ENCODE results near the gene ASAH2.

DNA sequence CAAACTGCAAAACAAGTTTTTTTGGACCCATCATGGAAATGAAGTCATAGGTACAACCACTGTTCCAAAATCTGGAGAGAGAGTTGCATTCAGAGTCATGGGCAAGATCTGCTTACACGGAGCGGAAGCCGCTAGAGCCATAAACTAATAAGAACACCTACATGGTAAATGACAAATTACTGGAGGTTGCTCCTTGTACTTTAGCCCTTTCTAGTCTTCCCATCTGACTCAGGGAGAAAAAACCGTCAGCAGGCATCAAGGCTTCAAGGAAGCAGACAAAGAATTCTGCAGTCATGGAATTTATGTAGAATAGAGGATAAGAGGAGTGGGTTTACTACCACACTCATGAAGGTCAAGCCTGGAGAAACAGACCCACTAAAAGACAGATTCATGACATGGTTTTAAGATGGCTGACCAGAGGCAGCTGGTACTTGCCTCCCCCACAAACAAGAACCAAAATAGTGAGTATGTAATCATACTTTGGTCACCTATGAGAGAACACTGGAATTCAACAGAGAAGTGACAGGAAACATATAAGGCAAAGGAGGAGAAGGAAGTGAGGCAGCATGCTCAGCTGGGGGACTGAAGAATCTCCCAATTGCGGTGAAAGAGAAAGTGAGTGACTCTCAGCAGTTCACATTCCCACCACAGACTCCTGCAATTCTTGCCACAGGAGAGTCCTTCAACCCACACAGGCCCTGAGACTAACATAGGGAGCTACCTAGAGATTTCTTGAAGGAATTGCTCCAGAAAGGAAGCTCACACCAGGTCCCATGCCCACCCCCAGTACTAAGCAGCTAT is 42.4 kb upstream of the ASAH2 start:
- TF ChIP-seq, protein P1, sequence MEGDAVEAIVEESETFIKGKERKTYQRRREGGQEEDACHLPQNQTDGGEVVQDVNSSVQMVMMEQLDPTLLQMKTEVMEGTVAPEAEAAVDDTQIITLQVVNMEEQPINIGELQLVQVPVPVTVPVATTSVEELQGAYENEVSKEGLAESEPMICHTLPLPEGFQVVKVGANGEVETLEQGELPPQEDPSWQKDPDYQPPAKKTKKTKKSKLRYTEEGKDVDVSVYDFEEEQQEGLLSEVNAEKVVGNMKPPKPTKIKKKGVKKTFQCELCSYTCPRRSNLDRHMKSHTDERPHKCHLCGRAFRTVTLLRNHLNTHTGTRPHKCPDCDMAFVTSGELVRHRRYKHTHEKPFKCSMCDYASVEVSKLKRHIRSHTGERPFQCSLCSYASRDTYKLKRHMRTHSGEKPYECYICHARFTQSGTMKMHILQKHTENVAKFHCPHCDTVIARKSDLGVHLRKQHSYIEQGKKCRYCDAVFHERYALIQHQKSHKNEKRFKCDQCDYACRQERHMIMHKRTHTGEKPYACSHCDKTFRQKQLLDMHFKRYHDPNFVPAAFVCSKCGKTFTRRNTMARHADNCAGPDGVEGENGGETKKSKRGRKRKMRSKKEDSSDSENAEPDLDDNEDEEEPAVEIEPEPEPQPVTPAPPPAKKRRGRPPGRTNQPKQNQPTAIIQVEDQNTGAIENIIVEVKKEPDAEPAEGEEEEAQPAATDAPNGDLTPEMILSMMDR (IDR thresholded peaks at IDR 0.05) = no peak
- no peak for TF ChIP-seq POLR2A (IDR thresholded peaks at IDR 0.05)
